Activated CD4-positive, alpha-beta memory T cell treated with anti-CD3 and anti-CD28 coated beads, Interleukin-2, amount 10 ng/mL, durations not matched to agents 7 days and 5 days (primary cell): Measurements from ENCODE around the gene TMEM120A. TPM values are rescaled to one million over a fixed set of nuclear protein-coding genes. Genes with fewer than 3 reads are reported as not detected.

Experiments
- CTCF ChIA-PET: fragments of 350-600 bp; sonication (Branson Sonifier 250); formaldehyde crosslinking; loops from one replicate; lab custom pipeline; 2021; ENCODE audit warnings: antibody characterized with exemption, inconsistent platforms; lab: Charles Lee
- POLR2A ChIA-PET: fragments of 350-600 bp; sonication (Branson Sonifier 250); formaldehyde crosslinking; loops from one replicate; lab custom pipeline; 2021; ENCODE audit warnings: antibody characterized with exemption; lab: Charles Lee
- DNase-seq: peaks from one replicate; pipeline ENCODE4 v3.0.0-alpha.2; 2020
- H3K27ac Mint-ChIP-seq: one replicate; pipeline ENCODE4 v1.8.0; 2021; ENCODE audit warnings: mild to moderate bottlenecking, mixed read lengths
- H3K27me3 Mint-ChIP-seq: one replicate; pipeline ENCODE4 v1.8.0; 2021; ENCODE audit warnings: mixed read lengths
- H3K36me3 Mint-ChIP-seq: one replicate; pipeline ENCODE4 v1.8.0; 2021; ENCODE audit warnings: low read depth, mixed read lengths
- H3K4me1 Mint-ChIP-seq: one replicate; pipeline ENCODE4 v1.8.0; 2021; ENCODE audit warnings: mixed read lengths
- H3K4me3 Mint-ChIP-seq: one replicate; pipeline ENCODE4 v1.8.0; 2021; ENCODE audit warnings: mild to moderate bottlenecking, mixed read lengths
- H3K9me3 Mint-ChIP-seq: one replicate; pipeline ENCODE4 v1.8.0; 2021; ENCODE audit warnings: mixed read lengths
- total RNA-seq, 2 experiments: library from RNA; stranded (reverse); gene quantifications; one replicate each; pipeline ENCODE4 v1.2.3, GENCODE V29; 2021

TMEM120A gene
- total RNA-seq, 2 experiments from 2014 or later = 34.3 to 34.9 TPM

GRCh38 chr7:75992083-75992755, 2.2 kb downstream of the TMEM120A start:
- no peak for DNase-seq
- ChIA-PET POLR2A (interaction anchor here (1.3 to 1.6 kb wide), 3 partner anchors 16 to 56 kb away, joined by 4 to 6 read pairs (median 5); partner anchors contain the start of genes MDH2 and STYXL1), CTCF (interaction anchor here (0.6 to 1.5 kb wide), 2 partner anchors 27 to 300 kb away, joined by 4 read pairs; no protein-coding TSS in a partner anchor)
- Mint-ChIP-seq H3K27me3 (no peaks in the 10 kb centered on the region), H3K36me3 (peaks cover 20% of the 10 kb centered on the region), H3K9me3 (no peaks in the 10 kb centered on the region), H3K4me1 (peaks cover 33% of the 10 kb centered on the region), H3K27ac (no peak overlapping the region), H3K4me3 (no peak overlapping the region)

GRCh38 chr7:75991531-75992082, 2.8 kb downstream of the TMEM120A start:
- Mint-ChIP-seq H3K27ac (no peak overlapping the region), H3K4me3 (no peak overlapping the region), H3K9me3 (no peaks in the 10 kb centered on the region), H3K4me1 (peaks cover 27% of the 10 kb centered on the region), H3K27me3 (no peaks in the 10 kb centered on the region), H3K36me3 (peaks cover 22% of the 10 kb centered on the region)
- ChIA-PET CTCF (interaction anchor here (0.6 kb wide), 1 partner anchor 300 kb away, joined by 4 read pairs; no protein-coding TSS in a partner anchor), POLR2A (interaction anchor here (1.3 to 1.8 kb wide), 4 partner anchors 17 to 77 kb away, joined by 4 to 6 read pairs (median 5); partner anchors contain the start of genes MDH2, POR and STYXL1)
- no peak for DNase-seq

- Mint-ChIP-seq H3K9me3 (no peaks in the 10 kb centered on the region), H3K4me3 (no peak overlapping the region), H3K4me1 (peaks cover 13% of the 10 kb centered on the region), H3K36me3 (peaks cover 8% of the 10 kb centered on the region), H3K27ac (no peak overlapping the region), H3K27me3 (no peaks in the 10 kb centered on the region)
- CTCF ChIA-PET = no interaction called here
- DNase-seq = no peak
- POLR2A ChIA-PET = interaction anchor here (1.8 kb wide), 1 partner anchor 75 kb away, joined by 5 read pairs; the partner anchor contains the start of gene POR
These were observed 4.7 kb downstream of the TMEM120A start for GRCh38 chr7:75989500-75990388.

GRCh38 chr7:75988568-75989499, 5.6 kb downstream of the TMEM120A start:
- H3K27ac Mint-ChIP-seq = no peak overlapping the region
- CTCF ChIA-PET = no interaction called here
- H3K4me1 Mint-ChIP-seq = peaks cover 12% of the 10 kb centered on the region
- DNase-seq = no peak
- H3K4me3 Mint-ChIP-seq = no peak overlapping the region
- H3K27me3 Mint-ChIP-seq = no peaks in the 10 kb centered on the region
- POLR2A ChIA-PET = no interaction called here
- H3K36me3 Mint-ChIP-seq = peaks cover 8% of the 10 kb centered on the region
- H3K9me3 Mint-ChIP-seq = no peaks in the 10 kb centered on the region

- no peak for DNase-seq
- H3K4me1 Mint-ChIP-seq = peaks cover 6% of the 10 kb centered on the region
- H3K27ac Mint-ChIP-seq = no peak overlapping the region
- CTCF ChIA-PET = no interaction called here
- no peak overlapping the region for H3K4me3 Mint-ChIP-seq
- POLR2A ChIA-PET = no interaction called here
- H3K27me3 Mint-ChIP-seq = no peaks in the 10 kb centered on the region
- peaks cover 8% of the 10 kb centered on the region for H3K36me3 Mint-ChIP-seq
- no peaks in the 10 kb centered on the region for H3K9me3 Mint-ChIP-seq
These were observed 6.4 kb downstream of the TMEM120A start for GRCh38 chr7:75987805-75988567.

- peaks cover 8% of the 10 kb centered on the region for H3K36me3 Mint-ChIP-seq
- no peaks in the 10 kb centered on the region for H3K9me3 Mint-ChIP-seq
- DNase-seq = no peak
- peaks cover 5% of the 10 kb centered on the region for H3K4me1 Mint-ChIP-seq
- no peaks in the 10 kb centered on the region for H3K27me3 Mint-ChIP-seq
- CTCF ChIA-PET = no interaction called here
- no peak overlapping the region for H3K4me3 Mint-ChIP-seq
- POLR2A ChIA-PET = no interaction called here
- no peak overlapping the region for H3K27ac Mint-ChIP-seq
These were observed 7.2 kb downstream of the TMEM120A start for GRCh38 chr7:75987026-75987804.

- Mint-ChIP-seq H3K27me3 (no peaks in the 10 kb centered on the region), H3K4me1 (peaks cover 5% of the 10 kb centered on the region), H3K36me3 (peaks cover 8% of the 10 kb centered on the region), H3K27ac (no peak overlapping the region), H3K9me3 (no peaks in the 10 kb centered on the region), H3K4me3 (no peak overlapping the region)
- no peak for DNase-seq
- ChIA-PET CTCF (no interaction called here), POLR2A (no interaction called here)
These were observed 8.1 kb downstream of the TMEM120A start for GRCh38 chr7:75986147-75986781.

- H3K4me3 Mint-ChIP-seq = no peak overlapping the region
- peaks cover 5% of the 10 kb centered on the region for H3K4me1 Mint-ChIP-seq
- no peak for DNase-seq
- H3K27ac Mint-ChIP-seq = no peak overlapping the region
- ChIA-PET POLR2A (interaction anchor here (1.2 kb wide), 1 partner anchor 8 kb away, joined by 3 read pairs; no protein-coding TSS in a partner anchor), CTCF (no interaction called here)
- peaks cover 8% of the 10 kb centered on the region for H3K36me3 Mint-ChIP-seq
- H3K27me3 Mint-ChIP-seq = no peaks in the 10 kb centered on the region
- H3K9me3 Mint-ChIP-seq = no peaks in the 10 kb centered on the region
These were observed 8.8 kb downstream of the TMEM120A start for GRCh38 chr7:75985518-75986146.

GRCh38 chr7:75985009-75985517, 9.3 kb downstream of the TMEM120A start:
- Mint-ChIP-seq H3K36me3 (peaks cover 8% of the 10 kb centered on the region), H3K4me1 (peaks cover 2% of the 10 kb centered on the region), H3K27me3 (no peaks in the 10 kb centered on the region), H3K27ac (no peak overlapping the region), H3K9me3 (no peaks in the 10 kb centered on the region), H3K4me3 (no peak overlapping the region)
- POLR2A ChIA-PET = interaction anchor here (1.2 kb wide), 1 partner anchor 9 kb away, joined by 3 read pairs; no protein-coding TSS in a partner anchor
- CTCF ChIA-PET = no interaction called here
- no peak for DNase-seq
